HG02981 (cell line): Measurements from ENCODE around the gene KRTAP4-3.
"Not testable (repeated sequence)": the region's sequence is repeated elsewhere in the genome, so short reads cannot be mapped to it uniquely, and the experiment has no call there.

Experiments
- ATAC-seq: cut with Tn5 transposase; IDR thresholded peaks from one replicate; pipeline ENCODE4 v1.9.1; 2021; ENCODE audit warnings: mild to moderate bottlenecking, moderate library complexity; ENCODE audit not compliant: unreplicated experiment

KRTAP4-3 gene

DNA sequence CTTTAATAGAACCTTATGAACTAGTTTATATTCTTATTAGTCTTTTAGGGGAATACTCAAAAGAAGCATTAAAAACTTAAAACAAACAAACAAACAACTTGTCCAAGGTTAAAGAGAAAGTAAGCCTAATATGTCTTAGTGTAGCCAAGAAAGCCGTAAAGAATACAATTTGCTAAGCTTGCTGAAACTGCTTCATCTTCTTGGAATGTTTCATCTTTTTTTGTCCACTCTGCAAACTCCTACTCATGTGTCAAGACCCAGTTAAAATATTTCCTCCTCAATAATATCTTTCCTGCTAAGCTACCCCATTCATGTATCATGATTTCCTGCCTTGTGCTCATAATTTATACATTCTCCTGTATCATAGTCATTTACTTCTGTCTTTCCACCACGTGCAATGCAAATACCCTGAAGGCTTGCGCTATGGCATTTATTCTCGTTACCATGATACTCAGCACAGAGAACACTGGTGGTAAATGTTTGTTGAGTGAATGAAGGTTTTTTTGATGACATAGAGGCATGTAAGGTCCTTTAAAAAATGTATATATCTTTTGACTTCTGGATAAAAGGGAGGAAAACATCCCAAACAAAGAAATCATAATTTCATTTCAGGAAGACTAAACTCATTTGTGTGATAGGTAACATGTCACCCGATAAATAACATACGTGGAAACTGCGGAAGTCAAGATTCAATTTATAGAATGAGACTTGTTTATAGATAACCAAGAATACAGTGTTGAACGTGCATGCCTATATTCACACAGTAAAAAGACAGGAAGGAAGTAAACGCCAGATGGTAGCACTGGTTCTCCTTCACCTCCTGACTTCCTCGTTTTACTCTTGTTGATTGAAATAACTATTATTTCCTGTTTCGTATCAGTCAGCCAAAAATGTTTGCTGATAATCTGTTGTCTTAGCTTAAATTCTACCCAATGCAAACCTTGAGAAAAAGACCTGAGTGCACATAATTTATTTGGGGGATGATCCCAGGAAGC lies 48.0 kb downstream of the KRTAP4-3 start:
- not testable (repeated sequence) for ATAC-seq

DNA sequence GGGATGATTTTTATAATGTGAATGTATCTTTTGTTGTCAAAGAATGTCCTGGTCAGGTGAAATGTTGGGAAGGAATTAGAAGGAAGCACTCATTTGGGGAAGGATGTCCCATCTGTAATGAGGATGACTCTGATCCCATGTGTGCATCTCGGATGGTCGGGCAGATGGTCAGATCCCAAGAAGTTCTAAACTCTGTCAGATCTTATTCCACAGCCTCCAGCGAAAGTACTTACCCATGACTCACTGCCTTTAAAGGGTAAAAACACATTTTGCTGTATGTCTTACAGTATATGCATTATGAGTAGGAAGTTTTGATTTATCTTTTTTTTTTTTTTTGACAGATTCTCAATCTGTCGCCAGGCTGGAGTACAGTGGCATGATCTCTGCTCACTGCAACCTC lies 49.3 kb downstream of the KRTAP4-3 start:
- no peak for ATAC-seq

DNA sequence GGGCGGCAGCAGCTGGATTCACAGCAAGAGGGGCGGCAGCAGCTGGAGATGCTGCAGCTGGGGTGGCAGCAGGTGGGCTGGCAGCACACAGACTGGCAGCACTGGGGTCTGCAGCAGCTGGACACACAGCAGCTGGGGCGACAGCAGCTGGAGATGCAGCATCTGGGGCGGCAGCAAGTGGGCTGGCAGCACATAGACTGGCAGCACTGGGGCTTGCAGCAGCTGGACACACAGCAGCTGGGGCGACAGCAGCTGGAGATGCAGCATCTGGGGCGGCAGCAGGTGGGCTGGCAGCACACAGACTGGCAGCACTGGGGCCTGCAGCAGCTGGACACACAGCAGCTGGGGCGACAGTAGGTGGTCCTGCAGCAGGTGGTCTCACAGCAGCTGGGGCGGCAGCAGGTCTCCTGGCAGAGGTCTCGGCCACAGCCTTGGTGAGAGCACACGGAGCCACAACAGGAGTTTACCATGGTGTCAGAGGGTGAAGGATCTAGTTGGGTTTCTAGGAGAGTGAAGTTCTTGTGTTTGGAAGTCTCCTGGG lies 50.1 kb downstream of the KRTAP4-3 start, which contains the start of gene KRTAP4-11:
Gene KRTAP4-11, minus strand, starts transcription at position 528 of the 541 bp plus-strand sequence. Its CDS starts 58 bp downstream, at position 470.
- not testable (repeated sequence) for ATAC-seq
